Measurements from ENCODE around the gene ARHGAP9. TPM values are rescaled to one million over a fixed set of nuclear protein-coding genes. Genes with fewer than 3 reads are reported as not detected.

Gene ARHGAP9
- total and polyA plus RNA-seq, 2 of the 4 experiments (the other 2 are of a cell fraction) = 0.18 to 0.79 TPM

DNA sequence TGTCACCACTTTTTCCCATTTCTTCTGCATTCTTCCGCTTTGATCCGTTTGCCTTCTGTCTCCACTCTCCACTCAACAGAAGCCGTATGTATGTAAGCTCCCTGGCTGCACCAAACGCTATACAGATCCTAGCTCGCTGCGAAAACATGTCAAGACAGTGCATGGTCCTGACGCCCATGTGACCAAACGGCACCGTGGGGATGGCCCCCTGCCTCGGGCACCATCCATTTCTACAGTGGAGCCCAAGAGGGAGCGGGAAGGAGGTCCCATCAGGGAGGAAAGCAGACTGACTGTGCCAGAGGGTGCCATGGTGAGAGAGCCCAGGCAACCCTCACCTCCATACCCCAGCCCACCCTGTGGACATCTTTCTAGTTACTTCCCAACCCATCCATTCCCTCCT, 11.8 kb downstream of the ARHGAP9 start:
- H3K9me1 ChIP-seq (ENCODE audit: insufficient read depth, low read length) = peaks cover 6% of the 10 kb centered on the region; the same call in 1 of the 2 replicates
- no peaks in the 10 kb centered on the region for H4K20me1 ChIP-seq (ENCODE audit: insufficient read depth, low read length)
- no TSS peak for BruUV-seq (replicated peaks)
- no peak overlapping the region for H3K9ac ChIP-seq (ENCODE audit: low read depth, low read length)
- no peak overlapping the region for H2BK15ac ChIP-seq (ENCODE audit: low read depth, low read length)
- H2BK5ac ChIP-seq (ENCODE audit: low read depth, low read length, poor library complexity, severe bottlenecking) = no peak overlapping the region
- H2BK20ac ChIP-seq (ENCODE audit: low read depth, low read length) = no peak overlapping the region
- H3K79me1 ChIP-seq (ENCODE audit: low read depth in 1 of 2, low read length in 2 of 2) = no peaks in the 10 kb centered on the region
- H3K36me3 ChIP-seq (ENCODE audit: control insufficient read depth, insufficient read depth, low read length) = no peaks in the 10 kb centered on the region
- TF ChIP-seq MAZ (IDR thresholded peaks at IDR 0.05; ENCODE audit: borderline replicate concordance, low read depth, low read length) (no peak), POLR2A (IDR thresholded peaks at IDR 0.05; ENCODE audit: low read depth, low read length) (no peak), FOS (IDR thresholded peaks at IDR 0.05; ENCODE audit: low read depth, low read length) (no peak), USF2 (IDR thresholded peaks at IDR 0.05; ENCODE audit: low read depth, low read length) (no peak), SMC3 (IDR thresholded peaks at IDR 0.05; ENCODE audit: low read depth, low read length) (no peak), CEBPB (IDR thresholded peaks at IDR 0.05; ENCODE audit: low read depth, low read length) (no peak), NFE2L2 (IDR thresholded peaks at IDR 0.05; ENCODE audit: low read depth, low read length) (no peak), RAD21 (IDR thresholded peaks at IDR 0.05; ENCODE audit: low read length) (no peak), RFX5 (IDR thresholded peaks at IDR 0.05; ENCODE audit: low read depth, low read length) (no peak), CTCF (conservative IDR thresholded peaks at IDR 0.05; ENCODE audit: low read depth, low read length) (no peak), ELK1 (IDR thresholded peaks at IDR 0.05; ENCODE audit: borderline replicate concordance, low read depth, low read length) (no peak), MXI1 (IDR thresholded peaks at IDR 0.05; ENCODE audit: borderline replicate concordance, low read depth, low read length) (no peak), BHLHE40 (IDR thresholded peaks at IDR 0.05; ENCODE audit: low read depth, low read length) (no peak), RCOR1 (IDR thresholded peaks at IDR 0.05; ENCODE audit: insufficient replicate concordance, low read length) (no peak), MAFK (IDR thresholded peaks at IDR 0.05; ENCODE audit: low read depth, low read length) (no peak)
- CTCF ChIA-PET = interaction anchor here (1.0 kb wide), 1 partner anchor 9 kb away, joined by 4 read pairs; the partner anchor contains the start of gene GLI1
- H3K18ac ChIP-seq (ENCODE audit: low read depth, low read length) = no peak overlapping the region
- H4K5ac ChIP-seq (ENCODE audit: low read depth, low read length) = no peak overlapping the region
- H3K4me2 ChIP-seq (ENCODE audit: low read depth, low read length) = no peak overlapping the region
- 100% methylated on average over 2 of the region's 11 CpGs; no CpG with 5 or more reads in 1 of the 2 experiments for WGBS, 2 experiments (ENCODE audit: extremely low coverage in 2 of 2, insufficient read length in 1 of 2)
- POLR2A ChIA-PET (ENCODE audit: unreplicated experiment) = no interaction called here
- no peak overlapping the region for H3K4ac ChIP-seq (ENCODE audit: low read depth, low read length)
- no peak overlapping the region for H3K14ac ChIP-seq (replicated peaks; ENCODE audit: low read depth, low read length)
- intact Hi-C loops (cut with micrococcal nuclease) = no loop called here
- H3K23ac ChIP-seq (ENCODE audit: low read depth, low read length) = no peak overlapping the region
- no peak overlapping the region for H3K27ac ChIP-seq (ENCODE audit: insufficient read depth, low read length)
- no peak overlapping the region for H3K4me3 ChIP-seq (ENCODE audit: insufficient read depth, low read depth, low read length)
- no peak overlapping the region for H4K91ac ChIP-seq (ENCODE audit: insufficient read depth, low read depth, low read length)
- no peak overlapping the region for H3K56ac ChIP-seq (ENCODE audit: extremely low read depth, insufficient read depth, low read length)
- H3K9me3 ChIP-seq (ENCODE audit: control insufficient read depth, insufficient read depth, low read length) = no peaks in the 10 kb centered on the region; the same call in 1 of the 2 replicates
- peaks cover 19% of the 10 kb centered on the region for H3K27me3 ChIP-seq (ENCODE audit: control insufficient read depth, insufficient read depth, low read length)
- no peak overlapping the region for H2AK5ac ChIP-seq (ENCODE audit: low read depth, low read length)
- ATAC-seq (ENCODE audit: low read depth) (no peak), DNase-seq (no peak)
- in situ Hi-C loops (cut with MboI; ENCODE audit: low sequenced_read_pairs) = no loop called here
- no peak overlapping the region for H4K8ac ChIP-seq (ENCODE audit: low read depth in 2 of 2, low read length in 2 of 2)
- H2BK120ac ChIP-seq (ENCODE audit: low read depth, low read length) = no peak overlapping the region
- H3K4me1 ChIP-seq (ENCODE audit: control insufficient read depth, insufficient read depth, low read length) = no peaks in the 10 kb centered on the region
- no peak overlapping the region for H2AFZ ChIP-seq (replicated peaks; ENCODE audit: low read length, poor library complexity)
- no peak overlapping the region for H2AK9ac ChIP-seq (replicated peaks; ENCODE audit: low read depth, low read length, poor library complexity)
- dilution Hi-C loops (cut with HindIII; ENCODE audit: low sequenced_read_pairs, unreplicated experiment) = no loop called here
